ENCODE results near the gene PLA2G4E.

DNA sequence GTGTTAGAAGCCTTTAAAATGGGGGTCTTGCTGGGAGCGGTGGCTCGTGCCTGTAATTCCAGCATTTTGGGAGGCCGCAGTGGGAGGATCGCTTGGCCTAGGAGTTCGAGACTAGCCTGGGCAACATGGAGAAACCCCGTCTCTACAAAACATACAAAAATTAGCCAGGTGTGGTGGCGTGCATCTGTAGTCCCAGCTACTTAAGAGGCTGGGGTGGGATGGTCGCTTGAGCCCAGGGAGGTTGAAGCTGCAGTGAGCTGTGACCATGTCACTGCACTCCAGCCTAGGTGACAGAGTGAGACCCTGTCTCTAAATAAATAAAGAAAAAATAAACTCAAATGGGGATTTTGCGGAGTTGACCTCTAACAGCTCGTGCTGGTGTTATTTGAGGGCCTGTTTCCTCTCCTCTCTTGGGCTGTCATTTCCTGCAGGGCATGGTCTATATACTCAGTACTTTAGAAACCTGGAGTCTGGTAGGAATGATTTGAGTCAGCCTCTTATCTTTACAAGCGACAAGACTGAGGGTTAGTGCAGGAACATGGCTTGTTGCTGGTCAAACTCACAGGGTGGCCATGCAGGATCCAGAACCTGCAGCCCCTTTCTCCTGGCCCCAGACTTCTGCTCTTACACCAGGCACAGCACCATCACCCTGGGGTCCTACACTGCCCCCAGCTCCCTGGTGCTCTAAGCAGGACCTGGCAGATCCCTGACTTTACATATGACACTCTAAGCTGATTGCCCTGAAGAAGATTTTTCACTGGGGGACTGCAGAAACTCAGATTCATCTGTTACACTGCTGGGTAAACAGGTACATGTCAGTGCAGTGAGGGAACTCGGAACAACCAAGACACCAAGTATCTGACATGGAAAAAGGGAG is 63.6 kb downstream of the PLA2G4E start:
- TF ChIP-seq BHLHE40 (IDR thresholded peaks at IDR 0.05; ENCODE audit: borderline replicate concordance), result no peak
- no peak for TF ChIP-seq CTBP1 (IDR thresholded peaks at IDR 0.05; ENCODE audit: borderline replicate concordance)
- no peak for TF ChIP-seq HDGF (IDR thresholded peaks at IDR 0.05; ENCODE audit: borderline replicate concordance)
- TF ChIP-seq ELF4 (IDR thresholded peaks at IDR 0.05), result no peak
- TF ChIP-seq SP1 (IDR thresholded peaks at IDR 0.05), result no peak
- TF ChIP-seq, protein P1, sequence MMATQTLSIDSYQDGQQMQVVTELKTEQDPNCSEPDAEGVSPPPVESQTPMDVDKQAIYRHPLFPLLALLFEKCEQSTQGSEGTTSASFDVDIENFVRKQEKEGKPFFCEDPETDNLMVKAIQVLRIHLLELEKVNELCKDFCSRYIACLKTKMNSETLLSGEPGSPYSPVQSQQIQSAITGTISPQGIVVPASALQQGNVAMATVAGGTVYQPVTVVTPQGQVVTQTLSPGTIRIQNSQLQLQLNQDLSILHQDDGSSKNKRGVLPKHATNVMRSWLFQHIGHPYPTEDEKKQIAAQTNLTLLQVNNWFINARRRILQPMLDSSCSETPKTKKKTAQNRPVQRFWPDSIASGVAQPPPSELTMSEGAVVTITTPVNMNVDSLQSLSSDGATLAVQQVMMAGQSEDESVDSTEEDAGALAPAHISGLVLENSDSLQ (IDR thresholded peaks at IDR 0.05), result no peak
- no peak for TF ChIP-seq TARDBP (IDR thresholded peaks at IDR 0.05)
- TF ChIP-seq FOXK2 (IDR thresholded peaks at IDR 0.05), result no peak
- no peak for TF ChIP-seq FOXA1 (IDR thresholded peaks at IDR 0.05)
- TF ChIP-seq SUZ12 (IDR thresholded peaks at IDR 0.05), result no peak
- TF ChIP-seq ZNF384 (IDR thresholded peaks at IDR 0.05), result no peak
- TF ChIP-seq NFRKB (IDR thresholded peaks at IDR 0.05), result no peak
